ENCODE results near the gene GUCA1C.

The GUCA1C gene

GRCh38 chr3:108909799-108910198 is 43.9 kb downstream of the GUCA1C start:
- no peak for DNase-seq (ENCODE audit: low read depth, low spot score)

DNA sequence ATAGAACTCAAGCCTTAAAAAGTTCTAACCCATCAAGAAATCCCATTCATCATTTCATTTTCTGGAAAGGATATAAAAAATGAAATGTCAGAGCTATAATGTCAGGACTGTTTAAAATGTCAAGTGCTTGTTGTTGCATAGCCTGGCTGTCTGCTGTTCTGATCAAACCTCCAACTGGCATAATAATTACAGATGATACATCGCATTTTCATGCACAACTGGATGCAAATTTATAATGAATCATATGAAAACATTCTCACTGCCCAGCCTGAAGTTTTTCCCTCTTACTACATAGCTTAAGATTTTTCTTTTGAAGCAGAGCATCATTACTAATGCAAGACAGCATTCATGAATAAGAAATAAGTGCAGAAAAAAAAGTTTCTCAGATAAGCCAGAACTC is 46.5 kb downstream of the GUCA1C start:
- DNase-seq (ENCODE audit: low read depth, low spot score) = no peak

DNA sequence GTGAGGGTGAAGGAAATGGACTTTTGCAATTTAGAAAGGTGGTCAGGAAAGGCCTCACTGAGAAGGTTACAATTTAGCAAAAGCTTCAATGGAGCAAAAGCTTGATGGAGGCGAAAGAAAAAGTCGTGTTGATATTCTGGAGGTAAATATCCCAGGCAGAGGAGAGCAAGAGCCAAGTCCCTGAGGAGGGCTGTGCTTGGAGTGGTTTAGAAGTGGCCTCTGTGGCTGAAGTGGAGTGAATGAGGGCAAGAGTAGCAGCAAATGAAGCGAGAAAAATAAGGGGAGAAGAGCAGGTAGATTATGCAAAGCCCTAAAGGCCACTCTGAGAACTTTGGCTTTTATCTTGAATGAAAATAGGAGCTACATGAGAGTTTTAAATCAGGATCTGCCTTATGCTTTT is 54.1 kb downstream of the GUCA1C start:
- no peak for DNase-seq (ENCODE audit: low read depth, low spot score)

DNA sequence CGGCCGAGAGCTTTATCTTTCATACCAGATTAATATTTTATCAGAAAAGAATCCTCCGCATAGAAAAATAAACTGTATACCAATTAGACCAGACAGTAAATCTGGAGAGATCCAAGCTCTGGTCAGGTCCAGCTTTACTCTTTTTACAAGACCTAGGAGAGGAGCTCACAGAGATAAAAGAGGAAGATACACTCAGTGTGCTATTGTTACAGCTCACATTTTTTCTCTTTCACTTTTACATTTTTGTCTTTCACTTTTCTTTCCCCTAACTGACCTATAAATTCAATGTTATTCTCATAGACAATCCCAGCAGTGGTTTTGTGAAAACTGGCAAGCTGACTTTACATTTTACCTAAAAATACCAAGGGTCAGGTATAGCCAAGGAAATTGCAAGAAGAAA is 55.8 kb downstream of the GUCA1C start:
- DNase-seq (ENCODE audit: low read depth, low spot score) = no peak

- DNase-seq (ENCODE audit: low read depth, low spot score) = no peak
Measured at GRCh38 chr3:108894981-108895380, 58.7 kb downstream of the GUCA1C start.

DNA sequence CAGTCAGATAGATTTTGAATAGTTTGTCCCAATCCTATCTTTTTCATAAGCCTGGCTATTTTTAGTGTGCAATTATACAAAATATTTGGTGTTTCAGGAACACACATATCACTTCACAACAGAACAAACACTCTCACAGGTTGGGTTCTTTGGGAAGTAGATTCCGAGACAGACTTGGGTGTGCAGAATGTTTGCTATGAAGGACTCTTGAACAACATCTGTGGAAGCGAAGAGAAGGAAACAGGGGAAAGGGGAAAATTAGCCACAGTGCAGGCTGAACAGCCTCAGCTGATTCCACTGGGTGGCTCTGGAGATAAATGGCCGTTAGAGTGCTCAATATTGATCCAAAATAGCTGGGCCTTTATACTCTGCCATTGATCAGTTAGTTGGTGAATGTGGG is 61.8 kb downstream of the GUCA1C start:
- DNase-seq (ENCODE audit: low read depth, low spot score) = no peak

DNA sequence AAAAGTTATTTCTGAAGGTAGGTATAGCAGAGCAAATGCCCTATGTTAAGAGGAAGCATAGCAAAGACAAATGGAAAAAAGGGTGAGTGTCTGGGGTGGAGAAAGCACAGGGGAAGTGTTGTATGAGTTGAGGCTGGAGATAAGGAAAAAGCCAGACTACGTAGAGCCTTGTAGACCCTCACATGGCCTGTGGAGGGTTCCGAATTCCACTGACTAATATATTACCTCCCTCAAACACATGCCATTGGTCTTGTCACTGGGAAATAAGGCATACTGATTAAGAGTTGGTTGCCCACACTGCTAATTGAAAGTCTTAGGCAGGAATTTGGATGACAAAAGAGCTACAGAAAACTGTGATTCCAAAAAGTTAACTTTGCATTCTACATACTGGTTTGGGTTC is 65.9 kb downstream of the GUCA1C start:
- DNase-seq (ENCODE audit: low read depth, low spot score) = no peak

- no peak for DNase-seq (ENCODE audit: low read depth, low spot score)
Measured at GRCh38 chr3:108887121-108887520, 66.6 kb downstream of the GUCA1C start.

- DNase-seq (ENCODE audit: low read depth, low spot score) = no peak
Measured at GRCh38 chr3:108883373-108883772, 70.3 kb downstream of the GUCA1C start.

GRCh38 chr3:108882762-108883161 is 70.9 kb downstream of the GUCA1C start:
- DNase-seq (ENCODE audit: low read depth, low spot score) = no peak

GRCh38 chr3:108879915-108880314 is 73.8 kb downstream of the GUCA1C start:
- no peak for DNase-seq (ENCODE audit: low read depth, low spot score)

GRCh38 chr3:108877901-108878300 is 75.8 kb downstream of the GUCA1C start:
- no peak for DNase-seq (ENCODE audit: low read depth, low spot score)

GRCh38 chr3:108863799-108864135 is 89.9 kb downstream of the GUCA1C start:
- no peak for DNase-seq (ENCODE audit: low read depth, low spot score)

DNA sequence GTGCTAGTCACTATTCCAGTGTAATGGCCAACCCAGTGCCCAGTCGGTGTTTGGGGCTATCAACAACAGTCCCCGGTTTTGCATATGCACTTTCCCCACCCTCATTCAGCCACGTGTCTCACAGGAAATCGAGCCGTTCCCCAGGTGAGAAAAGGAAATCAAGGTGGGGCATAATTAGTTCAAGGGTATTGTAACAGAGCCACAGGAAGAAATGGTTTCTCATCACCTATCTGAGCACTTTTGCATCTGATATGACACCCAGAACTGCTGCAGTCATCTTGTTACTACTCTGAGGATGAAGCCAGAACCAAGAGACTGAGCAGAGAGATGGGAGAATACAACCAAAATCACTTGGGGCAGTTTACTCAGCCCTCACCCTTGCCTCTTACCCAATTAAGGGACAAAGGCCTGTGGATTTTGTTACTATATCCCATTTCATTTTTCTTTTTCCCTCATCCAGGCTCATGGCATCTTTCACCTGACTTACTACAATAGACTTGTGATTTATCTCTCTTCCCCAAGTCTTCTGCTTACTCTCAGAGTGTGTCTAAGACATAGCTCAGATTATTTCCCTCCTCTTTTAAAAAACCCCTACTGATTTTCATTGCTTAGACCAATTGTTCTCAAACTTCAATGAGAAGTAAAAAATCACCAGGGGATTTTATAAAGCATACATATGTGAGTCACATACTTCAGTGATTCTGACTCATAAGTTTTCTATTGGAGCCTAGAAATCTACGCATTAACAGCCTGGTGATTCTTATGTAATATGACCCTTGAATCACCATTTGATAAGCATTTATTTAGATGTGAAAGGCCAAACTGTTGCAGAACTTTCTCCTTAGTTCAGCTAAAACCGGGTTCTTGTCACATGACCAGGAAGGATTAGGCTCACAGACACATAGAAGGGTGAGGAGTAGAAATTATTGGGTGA is 90.5 kb downstream of the GUCA1C start:
- no peak for DNase-seq (ENCODE audit: low read depth, low spot score)

- no peak for DNase-seq (ENCODE audit: low read depth, low spot score)
Measured at GRCh38 chr3:108861401-108861800, 92.3 kb downstream of the GUCA1C start.

Data from iPS DF 19.7 (cell line).